GM04504 (cell line): ENCODE results near the gene DNAJC15.
"Not testable (repeated sequence)": the region's sequence is repeated elsewhere in the genome, so short reads cannot be mapped to it uniquely, and the experiment has no call there.

ENCODE experiments used
- DNase-seq: peaks from one replicate; pipeline ENCODE4 v3.0.0-alpha.2; 2012; ENCODE audit warnings: low read depth

The DNAJC15 gene

DNA sequence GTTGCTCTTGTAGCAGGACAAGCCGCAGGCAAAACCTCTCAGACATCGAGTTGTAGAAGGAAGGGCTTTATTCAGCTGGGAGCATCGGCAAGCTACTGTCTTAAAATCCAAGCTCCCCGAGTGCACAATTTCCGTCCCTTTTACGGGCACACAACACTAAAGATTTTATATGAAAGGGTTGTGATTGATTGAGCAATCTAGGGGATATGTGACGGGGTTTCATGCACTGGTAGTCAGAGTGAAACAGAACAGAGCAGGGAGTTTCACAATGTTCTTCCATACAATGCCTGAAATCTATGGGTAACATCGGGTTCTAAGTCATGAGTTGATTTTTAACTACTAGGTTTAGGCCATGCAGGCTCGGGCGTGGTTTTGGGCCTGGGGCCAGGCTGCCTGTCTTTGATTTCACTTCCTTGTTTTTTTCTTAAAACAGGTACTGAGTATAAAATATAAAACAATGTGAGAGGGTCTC is 22.0 kb downstream of the DNAJC15 start:
- DNase-seq: not testable (repeated sequence)

DNA sequence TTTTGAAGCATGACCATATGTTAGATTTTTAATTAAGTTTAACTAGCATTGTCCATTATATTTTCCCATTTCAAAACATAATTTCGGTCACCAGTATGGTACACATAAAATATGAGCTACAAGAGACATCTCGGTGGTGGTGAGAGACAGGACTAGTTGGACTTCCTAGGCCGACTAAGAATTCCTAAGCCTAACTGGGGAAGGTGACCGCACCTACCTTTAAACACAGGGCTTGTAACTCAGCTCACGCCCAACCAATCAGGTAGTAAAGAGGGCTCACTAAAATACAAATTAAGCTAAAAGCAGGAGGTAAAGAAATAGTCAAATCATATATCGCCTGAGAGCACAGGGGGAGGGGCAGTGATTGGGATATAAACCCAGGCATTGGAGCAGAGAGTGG is 22.9 kb downstream of the DNAJC15 start:
- DNase-seq: no peak

DNA sequence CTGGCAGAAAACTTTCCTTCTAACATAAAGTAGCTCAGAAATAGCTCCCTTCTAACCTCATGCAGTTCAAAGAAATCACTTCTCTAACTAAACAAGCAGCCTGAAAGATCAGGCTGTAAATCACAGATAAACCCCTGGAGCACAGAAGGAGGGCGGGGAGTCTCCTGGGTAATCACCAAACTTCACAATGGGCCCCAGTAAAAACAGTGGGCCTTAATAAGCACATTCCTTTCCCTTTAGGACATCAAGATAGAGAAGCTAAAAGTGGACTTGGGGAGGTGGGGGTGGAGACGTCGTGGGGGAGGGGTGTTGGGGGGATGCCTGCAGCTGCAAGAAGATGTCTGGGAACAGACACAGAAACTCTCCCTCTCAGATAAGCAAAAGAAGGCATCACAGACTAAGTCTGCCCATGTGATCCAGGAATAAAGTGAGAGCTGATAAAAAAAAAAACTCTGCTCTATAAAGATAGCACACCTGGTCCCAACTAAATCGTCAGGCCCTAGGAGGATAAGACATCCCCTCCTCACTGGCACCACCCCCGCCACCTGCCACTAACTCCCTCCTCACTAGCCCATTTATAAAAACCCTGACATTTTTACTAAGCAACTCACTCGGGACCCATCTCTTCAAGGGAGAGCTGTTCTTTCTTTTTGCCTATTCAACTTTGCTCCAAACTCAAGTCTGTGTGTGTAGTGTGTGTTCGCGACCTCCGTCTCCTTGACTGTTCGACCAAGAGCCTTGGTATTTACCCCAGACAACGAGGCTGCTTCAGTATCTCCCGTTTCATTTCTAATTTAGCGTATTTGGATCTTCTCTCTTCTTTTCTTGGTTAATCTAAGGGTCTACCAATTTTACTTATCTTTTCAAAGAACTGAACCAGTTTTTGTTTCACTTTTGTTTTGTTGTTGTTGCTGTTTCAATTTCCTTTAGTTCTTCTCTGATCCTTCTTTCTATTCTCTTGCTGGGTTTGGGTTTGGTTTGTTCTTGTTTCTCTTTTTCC is 31.7 kb downstream of the DNAJC15 start:
- DNase-seq: no peak

DNA sequence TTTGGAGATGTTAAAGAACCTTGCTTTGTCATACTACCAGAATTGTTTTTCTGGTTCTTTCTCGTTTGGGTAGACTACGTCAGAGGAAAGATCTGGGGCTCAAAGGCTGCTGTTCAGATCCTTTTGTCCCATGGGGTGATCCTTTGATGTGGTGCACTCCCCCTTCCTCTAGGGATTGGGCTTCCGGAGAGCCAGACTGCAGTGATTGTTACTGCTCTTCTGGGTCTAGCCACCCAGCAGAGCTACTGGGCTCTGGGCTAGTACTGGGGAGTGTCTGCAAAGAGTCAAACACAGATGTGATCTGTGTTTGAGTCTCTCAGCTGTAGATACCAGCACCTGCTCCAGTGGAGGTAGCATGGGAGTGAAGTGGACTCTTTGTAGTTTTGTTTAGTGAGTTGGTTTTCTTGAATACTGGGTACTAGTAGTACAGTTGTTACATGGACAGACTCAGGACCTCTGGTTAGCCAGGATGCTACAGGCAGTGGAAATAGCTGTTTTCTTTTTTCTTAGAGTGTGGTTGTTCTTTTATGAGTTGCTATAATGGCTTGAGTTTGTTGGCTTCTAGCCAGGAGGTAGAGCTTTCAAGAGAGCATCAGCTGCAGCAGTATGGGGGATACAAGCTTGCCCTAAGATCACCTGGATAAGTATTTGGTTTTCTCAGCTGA is 34.4 kb downstream of the DNAJC15 start:
- no peak for DNase-seq

DNA sequence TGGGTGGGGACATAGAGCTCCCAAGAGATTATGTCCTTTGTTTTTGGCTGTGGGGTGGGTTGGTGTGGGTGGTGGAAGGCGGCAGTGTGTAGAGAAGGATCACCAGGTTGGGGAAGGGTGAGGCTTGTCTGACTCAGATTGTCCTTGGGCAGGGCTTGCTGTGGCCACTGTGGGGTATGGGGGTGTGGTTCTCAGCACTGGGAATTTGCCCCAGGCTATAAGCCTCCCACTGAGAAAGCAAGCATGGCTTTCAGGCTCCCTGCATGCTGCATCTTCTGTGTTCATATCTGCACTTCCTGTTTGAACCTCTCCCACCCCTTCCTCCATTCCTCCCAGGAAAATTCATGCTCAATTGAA is 34.9 kb downstream of the DNAJC15 start:
- peak; percentile 86 for DNase-seq

DNA sequence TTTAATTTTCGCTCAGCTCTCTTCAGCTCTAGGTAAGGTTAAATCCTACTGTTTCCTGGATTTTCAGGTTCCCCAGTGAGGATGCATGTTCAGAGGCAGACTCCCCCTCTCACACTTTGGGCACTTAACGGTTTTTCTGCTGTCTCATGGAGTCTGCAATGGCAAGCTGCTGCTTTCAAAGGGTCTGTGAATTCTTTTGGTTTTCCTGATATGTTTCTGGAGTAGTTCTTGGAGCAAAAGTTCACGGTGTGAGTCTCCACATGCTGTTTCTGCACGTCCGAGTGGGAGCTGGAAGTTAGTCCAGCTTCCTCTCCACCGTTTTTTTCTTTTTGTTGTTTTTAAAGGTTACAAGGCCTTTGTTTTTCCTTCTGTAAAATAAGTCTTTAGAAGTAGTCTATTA is 35.4 kb downstream of the DNAJC15 start:
- DNase-seq: no peak

DNA sequence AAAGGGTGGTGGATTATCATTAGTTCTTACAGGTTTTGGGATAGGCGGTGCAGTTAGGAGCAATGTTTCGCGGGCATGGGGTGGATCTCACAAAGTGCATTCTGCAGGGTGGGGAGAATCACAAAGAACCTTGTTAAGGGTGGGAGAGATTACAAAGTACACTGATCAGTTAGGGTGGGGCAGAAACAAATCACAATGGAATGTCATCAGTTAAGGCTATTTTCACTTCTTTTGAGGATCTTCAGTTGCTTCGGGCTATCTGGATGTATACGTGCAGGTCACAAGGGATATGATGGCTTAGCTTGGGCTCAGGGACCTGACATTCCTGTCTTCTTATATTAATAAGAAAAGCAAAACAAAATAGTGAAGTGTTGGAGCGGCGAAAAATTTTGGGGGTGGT is 36.4 kb downstream of the DNAJC15 start:
- DNase-seq: not testable (repeated sequence)

DNA sequence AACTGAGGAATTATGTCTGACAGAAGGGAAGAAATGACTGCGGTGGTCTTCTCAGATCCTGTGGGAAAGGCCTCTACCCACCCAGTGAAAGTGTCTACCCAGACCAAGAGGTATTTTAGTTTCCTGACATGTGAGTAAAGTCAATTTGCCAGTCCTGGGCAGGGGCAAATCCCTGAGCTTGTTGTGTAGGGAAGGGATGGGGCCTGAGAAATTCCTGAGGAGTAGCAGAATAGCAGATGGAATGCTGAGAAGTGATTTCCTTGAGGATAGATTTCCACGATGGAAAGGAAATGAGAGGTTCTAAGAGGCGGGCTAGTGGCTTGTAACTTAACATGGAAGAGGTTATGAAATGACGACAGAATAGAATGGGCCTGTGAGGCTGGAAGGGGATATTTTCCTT is 37.4 kb downstream of the DNAJC15 start:
- DNase-seq: not testable (repeated sequence)

DNA sequence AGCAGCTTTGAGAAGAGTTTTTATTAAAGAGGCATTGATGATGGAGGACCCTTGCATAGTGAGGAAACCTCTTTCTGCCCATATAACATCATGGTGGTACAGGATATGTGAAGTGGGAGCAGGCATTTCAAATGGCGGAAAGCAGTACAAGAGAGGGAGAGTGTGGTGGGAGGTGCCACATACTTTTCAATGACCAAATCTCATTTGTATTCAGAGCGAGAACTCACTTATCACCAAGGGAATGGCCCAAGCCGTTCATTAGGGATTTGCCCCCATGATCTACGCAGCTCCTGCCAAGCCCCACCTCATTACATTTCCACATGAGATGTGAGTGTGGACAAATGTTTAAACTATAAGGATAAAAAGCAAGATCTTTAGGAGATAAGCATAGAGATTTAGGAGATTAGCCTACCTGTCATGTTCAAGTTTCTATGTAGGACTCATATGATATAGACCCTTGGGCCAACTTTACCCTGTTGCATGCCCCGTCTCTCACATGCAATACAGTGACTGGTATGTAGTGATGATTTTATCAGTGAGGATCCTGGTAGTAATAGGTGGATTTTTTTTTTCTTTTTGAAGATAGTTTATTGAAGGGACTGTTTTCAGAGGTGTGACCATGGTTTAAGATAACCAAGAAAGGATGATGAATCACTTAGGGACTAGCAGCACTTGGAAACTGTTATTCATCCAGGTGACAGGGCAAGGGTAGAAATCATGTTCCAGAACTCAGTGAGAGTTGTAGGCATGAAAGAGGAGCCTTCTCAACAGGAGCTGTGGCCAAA is 38.3 kb downstream of the DNAJC15 start:
- no peak for DNase-seq

DNA sequence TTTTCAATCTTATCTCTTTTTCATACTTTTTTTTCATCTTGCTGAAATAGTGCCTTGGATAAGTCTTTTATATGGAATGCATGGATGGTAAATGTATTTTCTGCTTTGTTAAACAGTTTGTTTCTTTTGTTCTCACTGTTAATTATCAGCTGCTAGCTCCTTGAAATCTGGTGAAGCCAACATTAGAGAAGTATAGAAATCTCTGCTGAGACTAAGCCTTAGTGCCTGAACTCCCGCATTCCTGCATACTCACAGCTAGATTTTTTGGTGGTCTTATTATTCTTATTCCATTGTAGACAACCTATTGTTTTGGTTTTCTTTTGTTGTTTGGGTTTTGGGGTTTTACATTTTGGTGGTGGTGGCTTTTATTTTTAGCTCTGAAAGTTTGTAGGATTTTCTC is 48.4 kb downstream of the DNAJC15 start:
- no peak for DNase-seq

DNA sequence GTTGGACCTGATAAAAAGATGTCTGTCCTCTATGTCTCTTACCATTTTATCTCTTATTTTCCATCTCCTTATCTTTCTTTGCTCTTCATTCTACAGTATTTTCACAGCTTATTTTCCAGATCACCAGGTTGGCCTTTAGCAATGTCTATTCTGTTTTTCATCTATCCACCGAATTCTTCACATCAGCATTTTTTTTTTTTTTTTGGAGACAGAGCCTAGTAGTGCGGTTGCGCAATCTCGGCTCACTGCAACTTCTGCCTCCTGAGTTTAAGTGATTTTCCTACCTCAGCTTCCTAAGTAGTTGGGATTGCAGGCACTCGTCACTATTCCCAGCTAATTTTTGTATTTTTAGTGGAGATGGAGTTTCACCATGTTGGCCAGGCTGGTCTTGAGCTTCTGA is 49.0 kb downstream of the DNAJC15 start:
- no peak for DNase-seq

DNA sequence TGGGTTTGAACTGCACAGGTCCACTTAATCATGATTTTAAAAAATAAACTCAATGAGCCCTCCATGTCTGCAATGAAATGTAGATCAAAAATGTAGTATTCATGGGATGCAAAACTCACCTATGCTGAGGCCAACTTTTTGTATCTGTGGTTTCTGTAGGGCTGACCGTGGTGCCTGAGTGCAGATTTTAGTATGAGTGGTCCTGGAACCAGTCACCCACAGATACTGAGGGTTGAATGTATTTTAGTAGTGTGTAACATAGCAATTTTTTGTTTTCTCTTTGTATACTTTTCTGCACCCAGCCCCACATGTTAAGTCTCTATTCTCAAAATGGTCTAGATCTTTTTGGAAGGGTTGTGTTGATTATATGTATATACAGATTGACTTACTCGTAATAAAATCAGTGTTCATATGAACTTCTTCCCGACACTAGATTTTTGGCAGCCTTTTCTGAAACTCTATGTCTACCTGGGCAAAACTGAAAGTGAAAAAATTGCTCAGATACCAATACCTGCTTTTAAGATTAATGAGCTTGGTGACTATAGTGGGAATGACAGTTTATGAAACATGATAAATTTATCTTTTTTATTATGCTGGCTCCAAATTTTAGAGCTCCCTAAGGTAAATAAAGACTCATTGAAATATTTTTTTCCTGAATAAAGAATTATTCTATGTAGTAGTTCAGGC is 51.6 kb downstream of the DNAJC15 start:
- DNase-seq: no peak

DNA sequence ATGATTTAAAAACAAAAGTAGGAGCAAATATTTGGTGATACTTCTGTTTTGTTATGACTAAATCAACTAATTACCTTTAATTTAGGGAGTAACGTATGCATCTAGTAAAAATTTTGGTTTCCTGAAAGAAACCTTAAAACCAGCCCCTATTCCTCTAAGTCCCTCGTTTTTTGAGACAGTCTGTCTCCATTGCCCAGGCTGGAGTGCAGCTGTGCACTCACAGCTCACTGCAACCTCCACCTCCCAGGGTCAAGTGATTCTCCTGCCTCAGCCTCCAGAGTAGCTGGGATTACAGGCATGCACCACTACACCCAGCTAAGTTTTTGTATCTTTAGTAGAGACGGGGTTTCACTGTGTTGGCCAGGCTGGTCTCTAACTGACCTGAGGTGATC is 52.1 kb downstream of the DNAJC15 start:
- DNase-seq: not testable (repeated sequence)

DNA sequence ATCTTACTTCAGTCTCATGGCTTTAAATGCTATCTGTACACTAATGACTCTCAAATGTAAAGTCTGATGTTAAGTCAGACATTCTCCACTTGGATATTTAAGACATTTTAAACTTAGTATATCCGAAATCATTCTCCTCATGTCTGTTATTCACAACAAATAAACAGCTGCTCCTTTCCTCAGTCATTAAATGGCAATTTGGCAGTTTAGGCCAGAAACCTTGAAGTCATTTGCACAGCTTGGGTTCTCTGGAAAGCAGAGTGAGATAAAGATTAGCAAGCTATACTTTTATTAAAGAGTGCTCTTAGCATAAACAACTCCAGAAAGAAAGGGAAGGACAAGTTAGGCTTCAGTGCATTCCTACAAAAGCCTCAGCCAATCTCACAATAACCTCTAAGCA is 53.7 kb downstream of the DNAJC15 start:
- no peak for DNase-seq

DNA sequence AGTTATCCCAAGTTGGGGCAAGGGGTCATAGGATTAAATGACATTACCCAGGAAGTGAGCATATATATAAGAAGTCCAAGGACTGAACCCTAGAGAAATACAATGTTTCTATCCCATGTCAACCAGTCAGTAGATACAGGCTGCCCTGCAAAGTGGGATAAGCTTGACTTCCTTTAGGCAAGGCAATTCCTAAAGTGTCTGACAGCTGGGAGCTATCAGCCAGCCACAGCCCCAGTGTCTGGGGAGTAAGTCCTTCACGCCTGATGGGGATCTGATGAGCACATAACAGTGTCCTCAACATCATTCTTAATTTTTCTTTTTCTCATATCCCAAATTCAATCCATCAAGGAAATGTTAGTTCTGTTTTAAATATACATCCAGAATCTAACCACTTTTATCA is 54.1 kb downstream of the DNAJC15 start:
- DNase-seq: no peak

DNA sequence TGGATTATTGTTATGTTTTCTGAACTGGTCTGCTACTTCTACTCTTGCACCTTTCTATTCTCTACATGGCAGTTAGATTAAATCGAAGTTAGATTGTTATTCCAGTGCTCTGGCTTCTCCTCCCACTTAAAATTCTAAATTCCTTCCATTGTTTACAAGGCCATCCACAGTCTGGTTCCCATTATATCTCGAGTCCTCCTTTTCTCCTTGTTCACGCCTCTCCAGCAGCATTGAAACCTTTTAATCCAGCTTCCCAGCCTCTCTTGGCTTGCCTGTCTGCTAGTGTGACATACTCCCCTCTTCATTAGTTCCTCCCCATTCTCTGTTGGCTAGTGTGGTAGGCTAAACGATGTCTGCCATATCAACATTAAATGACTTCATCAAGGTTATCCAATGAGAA is 54.5 kb downstream of the DNAJC15 start:
- no peak for DNase-seq

DNA sequence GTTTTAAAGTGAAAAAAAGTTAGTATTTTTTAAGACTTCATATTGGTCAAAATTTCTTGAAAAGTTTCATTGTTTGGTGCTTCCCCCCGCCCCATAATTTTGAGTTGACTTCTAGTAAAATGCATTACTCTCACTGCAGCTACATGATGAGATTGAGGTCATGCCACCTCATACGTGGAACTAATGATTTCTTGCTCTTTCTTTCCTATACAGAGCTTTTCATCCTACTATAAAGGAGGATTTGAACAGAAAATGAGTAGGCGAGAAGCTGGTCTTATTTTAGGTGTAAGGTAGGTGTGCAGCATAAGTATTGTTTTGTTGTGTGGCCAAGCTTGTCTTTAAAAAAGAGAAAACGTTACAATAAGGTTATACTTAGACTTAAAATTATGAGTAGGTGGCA is 55.0 kb downstream of the DNAJC15 start:
- DNase-seq: no peak

DNA sequence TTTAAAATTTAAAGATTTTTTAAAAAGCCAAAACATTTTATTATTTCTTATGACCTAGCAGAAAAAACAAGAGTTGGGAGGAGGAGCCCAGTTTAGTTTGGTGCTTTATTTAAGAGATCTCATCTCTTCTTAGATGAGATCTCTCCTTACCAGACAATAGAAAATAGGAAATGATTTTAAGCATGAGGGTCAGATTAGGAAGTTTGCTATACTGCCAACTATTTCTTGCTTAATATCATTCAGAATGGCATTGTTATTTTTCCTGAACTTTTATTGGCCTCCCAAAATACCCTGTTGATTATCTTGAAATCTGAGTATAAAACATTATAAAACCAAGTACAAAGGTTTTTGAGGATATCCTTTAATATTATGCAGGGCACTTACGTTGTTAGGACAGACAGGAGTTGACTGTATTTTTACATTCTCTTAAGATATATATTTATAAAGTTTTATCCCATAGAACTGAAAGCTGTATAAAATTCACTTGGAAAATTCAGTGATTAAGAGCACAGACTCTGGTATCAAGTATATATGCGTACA is 56.1 kb downstream of the DNAJC15 start:
- DNase-seq: no peak

DNA sequence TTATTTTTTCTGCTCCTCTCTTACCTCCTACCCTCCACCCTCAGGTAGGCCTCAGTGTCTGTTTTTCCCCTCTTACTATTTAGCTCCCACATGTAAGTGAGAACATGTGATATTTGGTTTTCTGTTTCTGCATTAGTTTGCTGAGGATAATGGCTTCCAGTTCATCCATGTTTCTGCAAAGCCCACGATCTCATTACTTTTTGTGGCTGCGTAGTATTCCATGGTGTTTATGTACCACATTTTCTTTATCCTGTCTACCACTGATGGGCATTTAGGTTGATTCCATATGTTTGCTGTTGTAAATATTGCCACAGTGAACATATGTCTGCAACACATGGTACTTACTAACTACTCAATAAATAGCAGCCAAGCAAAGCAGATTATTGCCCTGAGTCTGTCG is 56.8 kb downstream of the DNAJC15 start:
- no peak for DNase-seq

DNA sequence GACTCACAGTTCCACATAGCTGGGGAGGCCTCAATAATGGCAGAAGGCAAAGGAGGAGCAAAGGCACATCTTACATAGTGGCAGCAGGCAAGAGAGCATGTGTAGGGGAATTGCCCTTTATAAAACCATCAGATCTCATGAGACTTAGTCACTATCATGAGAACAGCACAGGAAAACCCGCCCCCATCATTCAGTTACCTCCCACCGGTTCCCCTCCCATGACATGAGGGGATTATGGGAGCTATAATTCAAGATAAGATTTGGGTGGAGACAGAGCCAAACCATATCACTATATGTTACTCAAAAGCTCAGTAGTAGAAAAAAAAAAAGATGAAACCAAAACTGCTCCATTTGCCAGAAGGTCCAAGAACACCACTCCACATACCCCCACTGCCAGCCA is 58.5 kb downstream of the DNAJC15 start:
- DNase-seq: no peak

DNA sequence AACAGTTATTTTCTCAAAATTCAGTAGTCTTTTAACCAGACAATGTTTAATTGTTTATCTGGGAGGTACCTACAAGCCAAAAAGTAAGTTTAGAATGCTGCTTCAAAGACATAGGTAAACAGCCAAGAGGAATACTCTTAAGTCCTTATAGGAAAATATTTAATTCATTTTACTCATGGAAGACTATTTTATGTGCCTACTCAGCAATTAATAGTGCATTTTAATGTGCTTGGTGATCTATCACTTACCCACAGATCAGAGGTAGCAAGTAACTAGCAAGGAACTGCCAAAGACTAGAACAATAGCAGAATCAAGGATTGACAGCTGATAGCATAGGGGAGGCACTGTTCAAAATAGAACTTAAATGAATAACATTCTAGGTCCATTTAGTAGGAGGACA is 60.4 kb downstream of the DNAJC15 start:
- DNase-seq: no peak

DNA sequence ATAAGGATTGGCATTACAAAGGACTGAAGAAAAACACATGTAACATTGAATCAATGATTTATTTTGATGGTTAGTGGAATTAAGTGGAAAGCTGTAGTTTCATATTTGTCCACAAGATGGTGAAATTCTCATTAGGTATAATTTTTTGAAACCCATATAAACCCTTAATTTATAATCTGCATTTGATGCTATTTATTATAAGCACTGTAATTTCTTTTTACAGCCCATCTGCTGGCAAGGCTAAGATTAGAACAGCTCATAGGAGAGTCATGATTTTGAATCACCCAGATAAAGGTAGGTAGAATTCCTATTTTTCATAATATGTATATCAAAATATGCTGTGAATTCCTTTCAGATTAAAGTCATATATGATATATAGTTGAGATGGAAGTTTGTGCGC is 62.2 kb downstream of the DNAJC15 start:
- peak; percentile 28 for DNase-seq
